Keratinocyte (primary cell): ENCODE measurements around the gene ASTN2.

Experiments
- EZH2 ChIP-seq: IDR thresholded peaks from one replicate; pipeline ENCODE4 v1.6.1; 2012; ENCODE audit warnings: inconsistent platforms, mild to moderate bottlenecking, low read length, moderate library complexity
- TF ChIP-seq, protein P1 (sequence below), 3 experiments: IDR thresholded peaks in 1 of 3; conservative IDR thresholded peaks in 1 of 3; optimal IDR thresholded peaks in 1 of 3; 2 replicates in 2 of 3; 3 replicates in 1 of 3; pipeline versions ENCODE3 to v1.5.1; 2011; ENCODE audit warnings: low read length in 3 of 3, mild to moderate bottlenecking in 3 of 3, moderate library complexity in 2 of 3, control low read depth in 1 of 3, inconsistent platforms in 1 of 3; ENCODE audit not compliant: insufficient read depth in 2 of 3; ENCODE audit errors: extremely low read depth in 1 of 3

DNA sequence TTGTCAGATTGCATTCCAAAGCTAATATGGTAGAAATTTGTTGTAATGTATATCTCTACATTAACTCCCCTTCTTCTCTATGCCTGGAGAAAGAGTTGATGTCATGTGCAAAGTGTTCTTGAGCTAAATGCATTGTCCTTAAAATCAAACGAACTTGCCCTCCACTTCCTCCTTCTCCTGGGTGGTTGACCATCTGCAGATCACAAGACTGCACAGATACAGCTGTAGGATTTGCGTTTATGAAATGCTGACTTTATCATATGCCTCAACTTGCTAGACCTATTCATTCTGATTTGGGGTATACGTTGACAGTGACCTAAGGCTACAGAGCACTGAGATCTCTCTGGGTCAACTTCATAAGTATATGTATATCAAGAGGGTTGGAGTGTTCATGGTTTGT, 719.4 kb downstream of the ASTN2 start:
- TF ChIP-seq, protein P1, sequence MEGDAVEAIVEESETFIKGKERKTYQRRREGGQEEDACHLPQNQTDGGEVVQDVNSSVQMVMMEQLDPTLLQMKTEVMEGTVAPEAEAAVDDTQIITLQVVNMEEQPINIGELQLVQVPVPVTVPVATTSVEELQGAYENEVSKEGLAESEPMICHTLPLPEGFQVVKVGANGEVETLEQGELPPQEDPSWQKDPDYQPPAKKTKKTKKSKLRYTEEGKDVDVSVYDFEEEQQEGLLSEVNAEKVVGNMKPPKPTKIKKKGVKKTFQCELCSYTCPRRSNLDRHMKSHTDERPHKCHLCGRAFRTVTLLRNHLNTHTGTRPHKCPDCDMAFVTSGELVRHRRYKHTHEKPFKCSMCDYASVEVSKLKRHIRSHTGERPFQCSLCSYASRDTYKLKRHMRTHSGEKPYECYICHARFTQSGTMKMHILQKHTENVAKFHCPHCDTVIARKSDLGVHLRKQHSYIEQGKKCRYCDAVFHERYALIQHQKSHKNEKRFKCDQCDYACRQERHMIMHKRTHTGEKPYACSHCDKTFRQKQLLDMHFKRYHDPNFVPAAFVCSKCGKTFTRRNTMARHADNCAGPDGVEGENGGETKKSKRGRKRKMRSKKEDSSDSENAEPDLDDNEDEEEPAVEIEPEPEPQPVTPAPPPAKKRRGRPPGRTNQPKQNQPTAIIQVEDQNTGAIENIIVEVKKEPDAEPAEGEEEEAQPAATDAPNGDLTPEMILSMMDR (optimal IDR thresholded peaks at IDR 0.05 in 1 of 3, IDR thresholded peaks at IDR 0.05 in 1 of 3, conservative IDR thresholded peaks at IDR 0.05 in 1 of 3; ENCODE audit: extremely low read depth in 1 of 3, insufficient read depth in 2 of 3, low read length in 3 of 3), result no peak
- TF ChIP-seq EZH2, result no peak
